ENCODE data around the gene TIAL1. TPM values are rescaled to one million over a fixed set of nuclear protein-coding genes. Genes with fewer than 3 reads are reported as not detected.
"Not testable (repeated sequence)": the region's sequence is repeated elsewhere in the genome, so short reads cannot be mapped to it uniquely, and the experiment has no call there.

TIAL1 gene
- total RNA-seq, 2 experiments from 2014 or later = 184 to 192 TPM

- Mint-ChIP-seq H3K9me3 (no peaks in the 10 kb centered on the region), H3K36me3 (ENCODE audit: low read depth) (peaks cover 31% of the 10 kb centered on the region), H3K4me3 (peak overlapping the region; percentile 16), H3K4me1 (ENCODE audit: low read depth) (peaks cover 87% of the 10 kb centered on the region), H3K27me3 (ENCODE audit: low read depth) (no peaks in the 10 kb centered on the region), H3K27ac (peak overlapping the region; percentile 95)
- DNase-seq = peak; percentile 36
- intact Hi-C loops (cut with micrococcal nuclease) = no loop called here
- CTCF ChIA-PET = interaction anchor here (0.8 to 1.8 kb wide), 2 partner anchors 18 to 46 kb away, joined by 3 to 4 read pairs; no protein-coding TSS in a partner anchor
Measured at GRCh38 chr10:119535837-119536507, 60.8 kb downstream of the TIAL1 start.

- CTCF ChIA-PET = interaction anchor here (0.6 to 1.8 kb wide), 4 partner anchors 18 to 1501 kb away, joined by 3 to 4 read pairs (median 4); no protein-coding TSS in a partner anchor
- peak overlapping the region; percentile 16 for H3K4me3 Mint-ChIP-seq
- no peaks in the 10 kb centered on the region for H3K9me3 Mint-ChIP-seq
- intact Hi-C loops (cut with micrococcal nuclease) = no loop called here
- peaks cover 29% of the 10 kb centered on the region for H3K36me3 Mint-ChIP-seq (ENCODE audit: low read depth)
- peaks cover 88% of the 10 kb centered on the region for H3K4me1 Mint-ChIP-seq (ENCODE audit: low read depth)
- DNase-seq = no peak
- H3K27me3 Mint-ChIP-seq (ENCODE audit: low read depth) = no peaks in the 10 kb centered on the region
- peak overlapping the region; percentile 95 for H3K27ac Mint-ChIP-seq
Measured at GRCh38 chr10:119535305-119535704, 61.5 kb downstream of the TIAL1 start.

- DNase-seq = no peak
- H3K27ac Mint-ChIP-seq = peak overlapping the region; percentile 30
Measured at GRCh38 chr10:119533473-119533872, 63.3 kb downstream of the TIAL1 start.

GRCh38 chr10:119532791-119533190 lies 64.0 kb downstream of the TIAL1 start:
- CTCF ChIA-PET = interaction anchor here (0.7 to 1.5 kb wide), 4 partner anchors 9 to 89 kb away, joined by 3 to 7 read pairs (median 4); no protein-coding TSS in a partner anchor
- H3K4me3 Mint-ChIP-seq; intact Hi-C loops (cut with micrococcal nuclease); H3K27me3 Mint-ChIP-seq (ENCODE audit: low read depth); H3K9me3 Mint-ChIP-seq; H3K27ac Mint-ChIP-seq; DNase-seq: not testable (repeated sequence)
- H3K4me1 Mint-ChIP-seq (ENCODE audit: low read depth) = peaks cover 84% of the 10 kb centered on the region
- H3K36me3 Mint-ChIP-seq (ENCODE audit: low read depth) = peaks cover 28% of the 10 kb centered on the region

More at GRCh38 chr10:119533473-119533872, 63.3 kb downstream of the TIAL1 start:
- H3K4me3 Mint-ChIP-seq = no peak overlapping the region
- H3K27me3 Mint-ChIP-seq (ENCODE audit: low read depth) = no peaks in the 10 kb centered on the region
- H3K9me3 Mint-ChIP-seq = no peaks in the 10 kb centered on the region
- CTCF ChIA-PET = interaction anchor here (0.7 to 1.5 kb wide), 4 partner anchors 9 to 90 kb away, joined by 3 to 7 read pairs (median 4); partner anchors contain the start of gene RGS10
- intact Hi-C loops (cut with micrococcal nuclease) = no loop called here
- peaks cover 86% of the 10 kb centered on the region for H3K4me1 Mint-ChIP-seq (ENCODE audit: low read depth)
- peaks cover 28% of the 10 kb centered on the region for H3K36me3 Mint-ChIP-seq (ENCODE audit: low read depth)

GRCh38 chr10:119532251-119532650 lies 64.5 kb downstream of the TIAL1 start:
- H3K36me3 Mint-ChIP-seq (ENCODE audit: low read depth) = peaks cover 34% of the 10 kb centered on the region
- H3K27me3 Mint-ChIP-seq (ENCODE audit: low read depth); intact Hi-C loops (cut with micrococcal nuclease); H3K9me3 Mint-ChIP-seq; H3K4me3 Mint-ChIP-seq; DNase-seq: not testable (repeated sequence)
- CTCF ChIA-PET = interaction anchor here (0.7 to 1.0 kb wide), 2 partner anchors 12 to 15 kb away, joined by 3 to 4 read pairs; no protein-coding TSS in a partner anchor
- peaks cover 84% of the 10 kb centered on the region for H3K4me1 Mint-ChIP-seq (ENCODE audit: low read depth)
- peak overlapping the region; percentile 9 for H3K27ac Mint-ChIP-seq

- CTCF ChIA-PET = interaction anchor here (0.6 to 2.3 kb wide), 6 partner anchors 7 to 28 kb away, joined by 3 to 18 read pairs (median 4); no protein-coding TSS in a partner anchor
- Mint-ChIP-seq H3K9me3 (no peaks in the 10 kb centered on the region), H3K27me3 (ENCODE audit: low read depth) (no peaks in the 10 kb centered on the region), H3K4me3 (no peak overlapping the region), H3K27ac (no peak overlapping the region), H3K36me3 (ENCODE audit: low read depth) (peaks cover 34% of the 10 kb centered on the region), H3K4me1 (ENCODE audit: low read depth) (peaks cover 81% of the 10 kb centered on the region)
- intact Hi-C loops (cut with micrococcal nuclease) = no loop called here
- no peak for DNase-seq
Measured at GRCh38 chr10:119531067-119531466, 65.7 kb downstream of the TIAL1 start.

GRCh38 chr10:119528663-119529237 lies 68.0 kb downstream of the TIAL1 start:
- peak overlapping the region; percentile 14 for H3K27ac Mint-ChIP-seq
- H3K36me3 Mint-ChIP-seq (ENCODE audit: low read depth) = peaks cover 40% of the 10 kb centered on the region
- intact Hi-C loops (cut with micrococcal nuclease); H3K9me3 Mint-ChIP-seq; H3K27me3 Mint-ChIP-seq (ENCODE audit: low read depth); H3K4me3 Mint-ChIP-seq; DNase-seq: not testable (repeated sequence)
- CTCF ChIA-PET = interaction anchor here (0.8 to 2.3 kb wide), 4 partner anchors 10 to 329 kb away, joined by 5 to 18 read pairs (median 6); no protein-coding TSS in a partner anchor
- peaks cover 72% of the 10 kb centered on the region for H3K4me1 Mint-ChIP-seq (ENCODE audit: low read depth)

GRCh38 chr10:119526621-119527592 lies 69.9 kb downstream of the TIAL1 start:
- Mint-ChIP-seq H3K4me1 (ENCODE audit: low read depth) (peaks cover 72% of the 10 kb centered on the region), H3K9me3 (no peaks in the 10 kb centered on the region), H3K27me3 (ENCODE audit: low read depth) (no peaks in the 10 kb centered on the region), H3K36me3 (ENCODE audit: low read depth) (peaks cover 44% of the 10 kb centered on the region), H3K4me3 (no peak overlapping the region), H3K27ac (peak overlapping the region; percentile 66)
- CTCF ChIA-PET = interaction anchor here (1.0 to 2.6 kb wide), 5 partner anchors 10 to 81 kb away, joined by 3 to 9 read pairs (median 4); no protein-coding TSS in a partner anchor
- intact Hi-C loops (cut with micrococcal nuclease) = no loop called here
- DNase-seq = peak; percentile 9

GRCh38 chr10:119526149-119526548 lies 70.6 kb downstream of the TIAL1 start:
- peaks cover 47% of the 10 kb centered on the region for H3K36me3 Mint-ChIP-seq (ENCODE audit: low read depth)
- H3K27me3 Mint-ChIP-seq (ENCODE audit: low read depth) = no peaks in the 10 kb centered on the region
- CTCF ChIA-PET = interaction anchor here (1.0 to 2.6 kb wide), 5 partner anchors 9 to 80 kb away, joined by 3 to 9 read pairs (median 4); no protein-coding TSS in a partner anchor
- peak overlapping the region; percentile 27 for H3K27ac Mint-ChIP-seq
- H3K9me3 Mint-ChIP-seq = no peaks in the 10 kb centered on the region
- H3K4me3 Mint-ChIP-seq = no peak overlapping the region
- intact Hi-C loops (cut with micrococcal nuclease) = no loop called here
- no peak for DNase-seq
- peaks cover 71% of the 10 kb centered on the region for H3K4me1 Mint-ChIP-seq (ENCODE audit: low read depth)

- no peaks in the 10 kb centered on the region for H3K27me3 Mint-ChIP-seq (ENCODE audit: low read depth)
- H3K36me3 Mint-ChIP-seq (ENCODE audit: low read depth) = peaks cover 51% of the 10 kb centered on the region
- no peak overlapping the region for H3K4me3 Mint-ChIP-seq
- intact Hi-C loops (cut with micrococcal nuclease) = no loop called here
- no peaks in the 10 kb centered on the region for H3K9me3 Mint-ChIP-seq
- CTCF ChIA-PET = interaction anchor here (1.1 to 2.0 kb wide), 3 partner anchors 8 to 20 kb away, joined by 5 to 7 read pairs (median 6); no protein-coding TSS in a partner anchor
- peaks cover 70% of the 10 kb centered on the region for H3K4me1 Mint-ChIP-seq (ENCODE audit: low read depth)
- H3K27ac Mint-ChIP-seq = peak overlapping the region; percentile 41
- no peak for DNase-seq
Measured at GRCh38 chr10:119525116-119525515, 71.6 kb downstream of the TIAL1 start.

GRCh38 chr10:119524720-119525070 lies 72.1 kb downstream of the TIAL1 start:
- CTCF ChIA-PET = interaction anchor here (1.1 to 2.0 kb wide), 2 partner anchors 8 to 9 kb away, joined by 5 to 7 read pairs; no protein-coding TSS in a partner anchor
- Mint-ChIP-seq H3K27ac (no peak overlapping the region), H3K4me1 (ENCODE audit: low read depth) (peaks cover 72% of the 10 kb centered on the region), H3K27me3 (ENCODE audit: low read depth) (no peaks in the 10 kb centered on the region), H3K36me3 (ENCODE audit: low read depth) (peaks cover 55% of the 10 kb centered on the region), H3K4me3 (no peak overlapping the region), H3K9me3 (no peaks in the 10 kb centered on the region)
- intact Hi-C loops (cut with micrococcal nuclease) = no loop called here
- no peak for DNase-seq

All from activated naive CD4-positive, alpha-beta T cell treated with anti-CD3 and anti-CD28 coated beads for 36 hours (primary cell).